H9 (cell line): ENCODE results near the gene UNC45A. TPM values are rescaled to one million over a fixed set of nuclear protein-coding genes. Genes with fewer than 3 reads are reported as not detected.

Experiments
- DNase-seq: peaks from one replicate; pipeline ENCODE4 v3.0.0-alpha.2; 2017
- H2AFZ ChIP-seq: one replicate; pipeline ENCODE4 v1.6.1; 2013; ENCODE audit warnings: mild to moderate bottlenecking, low read length, control low read depth, moderate library complexity
- H2AK5ac ChIP-seq: 2 replicates; pipeline ENCODE4 v1.6.1; 2013; ENCODE audit warnings: low read length, control low read depth, mixed read lengths; ENCODE audit not compliant: insufficient read length
- H2BK120ac ChIP-seq: one replicate; pipeline ENCODE4 v1.6.1; 2013; ENCODE audit warnings: low read depth, mild to moderate bottlenecking, low read length, control low read depth, inconsistent platforms; ENCODE audit not compliant: poor library complexity, severe bottlenecking
- H2BK12ac ChIP-seq: 2 replicates; pipeline ENCODE4 v1.6.1; 2013; ENCODE audit warnings: low read length, control low read depth, mixed read lengths, low read depth; ENCODE audit not compliant: insufficient read length
- H2BK15ac ChIP-seq: 2 replicates; pipeline ENCODE4 v1.6.1; 2013; ENCODE audit warnings: low read depth, low read length, control low read depth
- H2BK20ac ChIP-seq: one replicate; pipeline ENCODE4 v1.6.1; 2013; ENCODE audit warnings: low read depth, mild to moderate bottlenecking, low read length, control low read depth, inconsistent platforms; ENCODE audit not compliant: poor library complexity, severe bottlenecking
- H2BK5ac ChIP-seq: 2 replicates; pipeline ENCODE4 v1.6.1; 2013; ENCODE audit warnings: low read length, control low read depth, mixed read lengths; ENCODE audit not compliant: insufficient read length
- H3K14ac ChIP-seq: 2 replicates; pipeline ENCODE4 v1.6.1; 2013; ENCODE audit warnings: low read length, control low read depth; ENCODE audit not compliant: insufficient read depth
- H3K18ac ChIP-seq: 2 replicates; pipeline ENCODE4 v1.6.1; 2013; ENCODE audit warnings: low read depth, mild to moderate bottlenecking, mixed read lengths, low read length, control low read depth; ENCODE audit not compliant: insufficient read length
- H3K23ac ChIP-seq: 2 replicates; pipeline ENCODE4 v1.6.1; 2013; ENCODE audit warnings: low read length, control low read depth, mixed read lengths, low read depth; ENCODE audit not compliant: insufficient read length
- H3K23me2 ChIP-seq: 2 replicates; pipeline ENCODE4 v1.6.1; 2013; ENCODE audit warnings: low read depth, mild to moderate bottlenecking, mixed read lengths, low read length, control low read depth; ENCODE audit not compliant: insufficient read length, poor library complexity, severe bottlenecking
- H3K27ac ChIP-seq: 2 replicates; pipeline ENCODE4 v1.5.1; 2013; ENCODE audit warnings: low read length, control low read depth, mixed read lengths, low read depth; ENCODE audit not compliant: insufficient read length
- H3K27me3 ChIP-seq: 2 replicates; pipeline ENCODE4 v1.6.1; 2013; ENCODE audit warnings: low read length, control low read depth, inconsistent platforms; ENCODE audit not compliant: insufficient read depth
- H3K4ac ChIP-seq: 2 replicates; pipeline ENCODE4 v1.6.1; 2013; ENCODE audit warnings: low read depth, mild to moderate bottlenecking, control low read depth, inconsistent platforms, low read length, moderate library complexity
- H3K4me1 ChIP-seq: 2 replicates; pipeline ENCODE4 v1.6.1; 2013; ENCODE audit warnings: low read length, control low read depth, inconsistent platforms; ENCODE audit not compliant: insufficient read depth
- H3K4me2 ChIP-seq: 2 replicates; pipeline ENCODE4 v1.6.1; 2013; ENCODE audit warnings: low read length, control low read depth, mixed read lengths; ENCODE audit not compliant: insufficient read length, insufficient read depth
- H3K56ac ChIP-seq: 2 replicates; pipeline ENCODE4 v1.6.1; 2013; ENCODE audit warnings: low read depth, mild to moderate bottlenecking, mixed read lengths, low read length, control low read depth; ENCODE audit not compliant: insufficient read length
- H3K79me1 ChIP-seq: 2 replicates; pipeline ENCODE4 v1.6.1; 2013; ENCODE audit warnings: low read depth, mild to moderate bottlenecking, moderate library complexity, low read length, control low read depth, inconsistent platforms; ENCODE audit not compliant: insufficient read depth, poor library complexity, severe bottlenecking
- H3K79me2 ChIP-seq: 2 replicates; pipeline ENCODE4 v1.6.1; 2013; ENCODE audit warnings: low read length, control low read depth, inconsistent platforms; ENCODE audit not compliant: insufficient read depth
- H3K9ac ChIP-seq: 2 replicates; pipeline ENCODE4 v1.6.1; 2013; ENCODE audit warnings: low read length, control low read depth, mixed read lengths; ENCODE audit not compliant: insufficient read length; ENCODE audit errors: extremely low read depth
- H3K9me3 ChIP-seq: one replicate; pipeline ENCODE4 v1.6.1; 2013; ENCODE audit warnings: low read depth, low read length, inconsistent platforms; ENCODE audit not compliant: control insufficient read depth
- H3T11ph ChIP-seq: one replicate; pipeline ENCODE4 v1.6.1; 2013; ENCODE audit warnings: mild to moderate bottlenecking, low read length, control low read depth, inconsistent platforms
- H4K20me1 ChIP-seq: one replicate; pipeline ENCODE4 v1.6.1; 2013; ENCODE audit not compliant: control insufficient read depth, insufficient read length, insufficient read depth
- H4K5ac ChIP-seq: 2 replicates; pipeline ENCODE4 v1.6.1; 2013; ENCODE audit warnings: low read depth, mild to moderate bottlenecking, mixed read lengths, low read length, control low read depth; ENCODE audit not compliant: insufficient read length
- H4K8ac ChIP-seq: replicated peaks from 2 replicates; pipeline ENCODE4 v1.6.1; 2013; ENCODE audit warnings: low read length, control low read depth, mixed read lengths, low read depth; ENCODE audit not compliant: insufficient read length
- H4K91ac ChIP-seq: 2 replicates; pipeline ENCODE4 v1.6.1; 2013; ENCODE audit warnings: low read depth, mild to moderate bottlenecking, moderate library complexity, mixed read lengths, low read length, control low read depth; ENCODE audit not compliant: insufficient read length
- H3K27ac Mint-ChIP-seq, 3 experiments: 2 replicates in 2 of 3; 3 replicates in 1 of 3; pipeline ENCODE4 v1.8.0; 2020 to 2021; ENCODE audit warnings: mixed read lengths in 3 of 3, mild to moderate bottlenecking in 1 of 3, moderate library complexity in 1 of 3
- H3K27me3 Mint-ChIP-seq: 2 replicates; pipeline ENCODE4 v1.8.0; 2021; ENCODE audit warnings: low read depth, mild to moderate bottlenecking, moderate library complexity, mixed read lengths
- H3K36me3 Mint-ChIP-seq, 3 experiments: 2 replicates in 2 of 3; 3 replicates in 1 of 3; pipeline ENCODE4 v1.8.0; 2020 to 2021; ENCODE audit warnings: low read depth in 3 of 3, mixed read lengths in 3 of 3; ENCODE audit not compliant: insufficient read depth in 1 of 3
- H3K4me1 Mint-ChIP-seq, 2 experiments: 2 replicates each; pipeline ENCODE4 v1.8.0; 2020; ENCODE audit warnings: mixed read lengths in 2 of 2
- H3K4me3 Mint-ChIP-seq, 2 experiments: 2 replicates in 1 of 2; 3 replicates in 1 of 2; pipeline ENCODE4 v1.8.0; 2020 to 2021; ENCODE audit warnings: mild to moderate bottlenecking in 2 of 2, mixed read lengths in 2 of 2, moderate library complexity in 1 of 2
- H3K9me3 Mint-ChIP-seq, 2 experiments: 2 replicates in 1 of 2; 3 replicates in 1 of 2; pipeline ENCODE4 v1.8.0; 2020; ENCODE audit warnings: mild to moderate bottlenecking in 2 of 2, mixed read lengths in 2 of 2, moderate library complexity in 1 of 2
- CTCF ChIP-seq: fragments of 200-600 bp; sonication (generic); conservative IDR thresholded peaks from 3 replicates; pipeline ENCODE4 v1.8.0; 2021; ENCODE audit warnings: antibody characterized with exemption, mild to moderate bottlenecking
- WGBS: extraction: QIAGEN DNeasy Blood & Tissue Kit; methylation state at CpG from one replicate; pipeline ENCODE4 v1.1.7; 2013; ENCODE audit warnings: missing lambda C conversion rate, low lambda C conversion rate, mixed read lengths; ENCODE audit not compliant: insufficient read length; ENCODE audit errors: extremely low coverage; 5-methylcytosine and 5-hydroxymethylcytosine counted together
- total RNA-seq: library from RNA; stranded (reverse); gene quantifications from 2 replicates; pipeline ENCODE4 v1.2.1, GENCODE V29; 2021

Gene UNC45A
- total RNA-seq, 1 experiment from 2014 or later = 84.6 TPM

- Histone ChIP-seq H3K56ac (no peak overlapping the region), H2BK5ac (no peak overlapping the region), H3K23ac (no peak overlapping the region), H3K9me3 (no peaks in the 10 kb centered on the region), H3K4me2 (no peak overlapping the region), H2BK120ac (no peak overlapping the region), H4K5ac (no peak overlapping the region), H4K20me1 (peaks cover 3% of the 10 kb centered on the region), H4K8ac (no peak overlapping the region), H3K79me1 (no peaks in the 10 kb centered on the region), H3K4me1 (no peaks in the 10 kb centered on the region), H3K23me2 (peaks cover 3% of the 10 kb centered on the region), H2AK5ac (no peak overlapping the region), H2BK12ac (no peak overlapping the region), H3K9ac (no peak overlapping the region), H3K27ac (no peak overlapping the region), H3T11ph (no peak overlapping the region), H3K79me2 (no peaks in the 10 kb centered on the region), H3K4ac (no peak overlapping the region), H2BK15ac (no peak overlapping the region), H3K18ac (no peak overlapping the region), H3K27me3 (no peaks in the 10 kb centered on the region), H3K14ac (no peak overlapping the region), H4K91ac (no peak overlapping the region), H2AFZ (no peak overlapping the region), H2BK20ac (no peak overlapping the region)
- H3K4me1 Mint-ChIP-seq = no peaks in the 10 kb centered on the region
- H3K27me3 Mint-ChIP-seq = no peaks in the 10 kb centered on the region
- no peak for DNase-seq
- H3K9me3 Mint-ChIP-seq = no peaks in the 10 kb centered on the region
- H3K27ac Mint-ChIP-seq = no peak overlapping the region
- no CpG with 5 or more reads among the region's 23 CpGs for WGBS
- H3K4me3 Mint-ChIP-seq = no peak overlapping the region
- peaks cover 29 to 80% (median 66%) of the 10 kb centered on the region in 3 experiments; a peak in 6 of 7 replicates for H3K36me3 Mint-ChIP-seq
- TF ChIP-seq CTCF = no peak
Measured at GRCh38 chr15:90949979-90950675, 15.0 kb downstream of the UNC45A start.
